Muscle of leg (tissue), 11 donors: Measurements from ENCODE around the gene SLC26A11. TPM values are rescaled to one million over a fixed set of nuclear protein-coding genes. Genes with fewer than 3 reads are reported as not detected.
"Not testable (repeated sequence)": the region's sequence is repeated elsewhere in the genome, so short reads cannot be mapped to it uniquely, and the experiment has no call there.

Experiments
- DNase-seq: peaks from one replicate; pipeline ENCODE4 v3.0.0; 2013
- H3K27ac ChIP-seq: one replicate; pipeline ENCODE4 v1.5.1; 2013; ENCODE audit warnings: mild to moderate bottlenecking, low read length, control low read depth
- H3K27me3 ChIP-seq: one replicate; pipeline ENCODE4 v1.6.1; 2013; ENCODE audit warnings: low read length; ENCODE audit not compliant: control insufficient read depth, insufficient read depth
- H3K36me3 ChIP-seq: one replicate; pipeline ENCODE4 v1.6.1; 2013; ENCODE audit warnings: low read length; ENCODE audit not compliant: control insufficient read depth, insufficient read depth
- H3K4me1 ChIP-seq: one replicate; pipeline ENCODE4 v1.6.1; 2013; ENCODE audit warnings: low read length; ENCODE audit not compliant: control insufficient read depth, insufficient read depth
- H3K4me3 ChIP-seq: one replicate; pipeline ENCODE4 v1.5.1; 2013; ENCODE audit warnings: low read length, control low read depth
- H3K9me3 ChIP-seq: replicated peaks from 2 replicates; pipeline ENCODE4 v1.6.1; 2013; ENCODE audit warnings: low read depth, low read length; ENCODE audit not compliant: control insufficient read depth
- WGBS: methylation state at CpG from one replicate; pipeline ENCODE4 v1.1.5; 2013; ENCODE audit warnings: missing lambda C conversion rate; ENCODE audit not compliant: insufficient coverage; 5-methylcytosine and 5-hydroxymethylcytosine counted together
- polyA plus RNA-seq, 8 donors: library from polyadenylated mRNA; unstranded; fragments of 120-200 nt; gene quantifications; one replicate each; pipeline versions ENCODE4 v1.2.1 to v1.2.3, GENCODE V29; 2013; ENCODE audit warnings: inconsistent platforms in 1 of 8, low replicate concordance in 1 of 8; ENCODE audit not compliant: insufficient read length in 8 of 8, insufficient read depth in 1 of 8
- total RNA-seq: library from RNA; stranded (reverse); fragments of 120-200 nt; gene quantifications from one replicate; pipeline ENCODE4 v1.2.4, GENCODE V29; 2013

SLC26A11 gene
- total and polyA plus RNA-seq, 9 donors = 7.1 to 15.2 (median 9.3) TPM

GRCh38 chr17:80248001-80248893, 28.0 kb downstream of the SLC26A11 start:
- Histone ChIP-seq H3K27me3 (no peaks in the 10 kb centered on the region), H3K4me1 (no peaks in the 10 kb centered on the region), H3K36me3 (peaks cover 57% of the 10 kb centered on the region), H3K9me3 (no peaks in the 10 kb centered on the region), H3K4me3 (no peak overlapping the region), H3K27ac (no peak overlapping the region)
- 87% methylated on average over 18 of the region's 23 CpGs for WGBS
- no peak for DNase-seq

- Histone ChIP-seq H3K9me3 (no peaks in the 10 kb centered on the region), H3K4me3 (no peak overlapping the region), H3K36me3 (peaks cover 51% of the 10 kb centered on the region), H3K27me3 (no peaks in the 10 kb centered on the region), H3K27ac (no peak overlapping the region), H3K4me1 (no peaks in the 10 kb centered on the region)
- WGBS = 83% methylated on average over 20 of the region's 26 CpGs
- DNase-seq = no peak
Observed at GRCh38 chr17:80248894-80249710, 28.9 kb downstream of the SLC26A11 start.

- Histone ChIP-seq H3K36me3 (peaks cover 31% of the 10 kb centered on the region), H3K4me1 (no peaks in the 10 kb centered on the region), H3K4me3 (no peak overlapping the region), H3K27ac (no peak overlapping the region), H3K27me3 (no peaks in the 10 kb centered on the region), H3K9me3 (no peaks in the 10 kb centered on the region)
- no peak for DNase-seq
- WGBS = 87% methylated on average over 10 of the region's 11 CpGs
Observed at GRCh38 chr17:80251966-80252365, 31.7 kb downstream of the SLC26A11 start.

GRCh38 chr17:80252871-80253270, 32.6 kb downstream of the SLC26A11 start:
- Histone ChIP-seq H3K36me3 (peaks cover 31% of the 10 kb centered on the region), H3K27ac (no peak overlapping the region), H3K9me3 (no peaks in the 10 kb centered on the region), H3K4me1 (no peaks in the 10 kb centered on the region), H3K4me3 (no peak overlapping the region), H3K27me3 (no peaks in the 10 kb centered on the region)
- WGBS = 53% methylated on average over 10 of the region's 13 CpGs
- DNase-seq = no peak

GRCh38 chr17:80253631-80254395, 33.6 kb downstream of the SLC26A11 start:
- peaks cover 27% of the 10 kb centered on the region for H3K36me3 ChIP-seq
- H3K4me1 ChIP-seq = no peaks in the 10 kb centered on the region
- no peak overlapping the region for H3K27ac ChIP-seq
- no peaks in the 10 kb centered on the region for H3K9me3 ChIP-seq
- no peak for DNase-seq
- WGBS = 77% methylated on average over 21 of the region's 21 CpGs
- peaks cover 2% of the 10 kb centered on the region for H3K27me3 ChIP-seq
- H3K4me3 ChIP-seq = no peak overlapping the region

GRCh38 chr17:80254396-80255251, 34.4 kb downstream of the SLC26A11 start:
- Histone ChIP-seq H3K27ac (no peak overlapping the region), H3K27me3 (peaks cover 2% of the 10 kb centered on the region), H3K4me3 (no peak overlapping the region), H3K9me3 (no peaks in the 10 kb centered on the region), H3K36me3 (peaks cover 20% of the 10 kb centered on the region), H3K4me1 (peaks cover 2% of the 10 kb centered on the region)
- peak; percentile 55 for DNase-seq
- 76% methylated on average over 9 of the region's 13 CpGs for WGBS

GRCh38 chr17:80256034-80256350, 35.8 kb downstream of the SLC26A11 start:
- H3K36me3 ChIP-seq = peaks cover 13% of the 10 kb centered on the region
- H3K27ac ChIP-seq = no peak overlapping the region
- no peaks in the 10 kb centered on the region for H3K9me3 ChIP-seq
- DNase-seq = no peak
- H3K4me1 ChIP-seq = peaks cover 5% of the 10 kb centered on the region
- WGBS = 100% methylated on average over 1 of the region's 5 CpGs
- H3K27me3 ChIP-seq = peaks cover 2% of the 10 kb centered on the region
- H3K4me3 ChIP-seq = no peak overlapping the region

- 51% methylated on average over 8 of the region's 14 CpGs for WGBS
- Histone ChIP-seq H3K27ac (no peak overlapping the region), H3K36me3 (peaks cover 1% of the 10 kb centered on the region), H3K4me3 (no peak overlapping the region), H3K27me3 (peaks cover 2% of the 10 kb centered on the region), H3K9me3 (no peaks in the 10 kb centered on the region), H3K4me1 (peaks cover 20% of the 10 kb centered on the region)
- DNase-seq = no peak
Observed at GRCh38 chr17:80257716-80258213, 37.5 kb downstream of the SLC26A11 start.

GRCh38 chr17:80258296-80258695, 38.1 kb downstream of the SLC26A11 start:
- H3K36me3 ChIP-seq, H3K27me3 ChIP-seq, H3K27ac ChIP-seq, H3K4me3 ChIP-seq, DNase-seq, H3K9me3 ChIP-seq: not testable (repeated sequence)
- WGBS = 50% methylated on average over 2 of the region's 2 CpGs
- H3K4me1 ChIP-seq = peaks cover 25% of the 10 kb centered on the region
